Pulmonary artery endothelial cell (primary cell): ENCODE measurements around the gene TMEM107. TPM values are rescaled to one million over a fixed set of nuclear protein-coding genes. Genes with fewer than 3 reads are reported as not detected.

Experiments used
- DNase-seq: peaks from one replicate; pipeline ENCODE4 v3.0.0-alpha.2; 2011; ENCODE audit warnings: low read depth, low spot score
- total RNA-seq: library from RNA; depleted of rRNA; stranded (reverse); fragments of >200 nt; gene quantifications from 2 replicates; pipeline ENCODE4 v1.2.3, GENCODE V29; 2014

TMEM107 gene
- total RNA-seq, 1 donor from 2014 or later: 33.2 TPM

DNA sequence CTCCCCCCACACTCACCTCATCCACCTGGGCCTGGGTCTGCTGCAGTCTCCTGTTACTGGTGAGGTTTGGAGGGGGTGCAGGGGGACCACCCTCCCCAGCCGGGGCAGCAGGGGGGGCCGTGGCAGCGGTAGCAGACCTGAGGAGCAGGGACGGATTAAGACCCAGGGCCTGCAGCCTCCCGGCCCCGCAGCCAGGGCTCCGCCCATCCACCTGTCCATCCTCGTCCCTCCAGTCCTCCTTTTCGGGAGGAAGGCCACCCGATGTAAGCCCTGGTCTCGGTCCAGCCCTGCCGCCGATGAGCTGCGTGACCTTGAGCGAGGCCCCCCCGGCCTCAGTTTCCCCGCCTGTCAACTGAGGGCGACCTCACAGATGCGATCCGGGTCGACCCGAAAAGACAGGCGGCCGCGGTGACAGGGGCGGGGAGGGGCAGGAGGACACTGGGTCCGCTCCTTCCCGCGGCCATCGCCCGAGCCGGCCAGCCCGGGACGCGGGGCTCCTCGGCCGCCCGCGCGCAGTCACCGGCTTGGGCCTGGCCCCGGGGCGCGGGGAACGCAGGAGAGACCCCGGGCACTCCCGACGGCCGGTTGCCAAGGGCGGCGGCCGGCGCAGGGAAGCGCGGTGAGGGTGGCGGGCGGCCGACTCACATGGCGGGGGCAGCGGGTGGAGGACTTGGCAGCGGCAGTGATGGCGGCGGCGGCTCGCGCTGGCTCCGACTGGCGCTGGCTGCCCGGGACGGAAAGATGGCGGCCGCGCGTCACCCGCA lies 13.8 kb downstream of the TMEM107 start, which contains the start of gene VAMP2:
Gene VAMP2 (minus strand): TSS at position 716 of the 764 bp plus-strand sequence. CDS start 69 bp downstream, at position 647.
- DNase-seq: no peak

DNA sequence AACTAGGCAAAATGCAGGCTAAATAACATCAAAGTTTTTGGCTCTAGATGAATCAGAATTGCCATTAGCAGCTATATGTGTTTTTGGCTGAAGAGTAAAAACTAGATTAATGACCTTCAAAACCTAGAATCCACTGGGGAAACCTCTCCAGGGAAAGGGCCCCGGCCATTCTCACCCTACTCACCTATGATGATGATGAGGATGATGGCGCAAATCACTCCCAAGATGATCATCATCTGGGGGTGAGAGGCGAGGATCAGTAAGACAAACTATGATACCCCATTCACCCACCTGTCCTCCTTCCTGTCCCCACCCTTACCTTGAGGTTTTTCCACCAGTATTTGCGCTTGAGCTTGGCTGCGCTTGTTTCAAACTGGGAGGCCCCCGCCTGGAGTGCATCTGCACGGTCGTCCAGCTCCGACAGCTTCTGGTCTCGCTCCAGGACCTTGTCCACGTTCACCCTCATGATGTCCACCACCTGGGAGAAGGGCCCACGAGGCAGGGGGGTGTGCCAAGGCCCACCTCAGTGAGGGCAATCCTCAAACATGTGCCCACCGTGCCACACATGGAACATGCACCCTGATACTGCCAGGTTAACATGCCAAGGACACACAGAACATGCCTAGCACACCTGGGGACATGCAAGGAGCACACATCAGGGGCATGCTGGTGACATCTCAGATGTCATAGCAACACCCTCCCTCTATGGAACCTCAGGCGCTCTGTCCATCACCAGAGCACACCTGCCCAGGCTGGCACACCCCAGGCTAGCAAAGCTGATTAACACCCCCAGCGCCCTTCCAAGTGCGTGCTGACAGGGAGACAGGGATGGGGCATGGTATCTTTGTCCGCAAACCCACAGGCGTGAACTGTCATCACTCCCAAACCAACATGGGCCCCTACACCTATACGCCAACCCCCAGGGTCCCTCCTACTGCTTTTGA lies 14.6 kb downstream of the TMEM107 start:
- DNase-seq: no peak

DNA sequence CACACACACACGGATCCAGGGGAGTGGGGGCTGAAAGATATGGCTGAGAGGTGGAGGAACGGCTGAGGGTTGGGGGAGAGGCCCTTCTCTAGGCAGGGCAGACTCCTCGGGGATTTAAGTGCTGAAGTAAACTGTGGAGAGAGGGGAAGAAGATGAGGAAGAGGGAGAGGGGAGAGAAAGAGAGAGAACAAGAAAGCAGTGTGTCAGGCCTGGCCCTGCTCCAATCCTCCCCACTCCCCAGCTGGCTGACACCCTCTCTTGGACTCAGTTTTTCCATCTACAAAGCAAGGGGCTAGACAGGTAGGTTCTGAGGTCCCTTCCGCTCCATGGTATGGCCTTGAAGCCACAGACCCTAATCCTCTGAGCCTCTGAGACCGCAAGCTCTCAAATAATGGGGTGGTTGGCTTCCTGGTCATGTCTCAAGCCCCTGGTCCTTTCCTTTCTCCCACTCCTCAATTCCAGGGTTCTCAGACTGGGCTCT lies 15.4 kb downstream of the TMEM107 start:
- no peak for DNase-seq

DNA sequence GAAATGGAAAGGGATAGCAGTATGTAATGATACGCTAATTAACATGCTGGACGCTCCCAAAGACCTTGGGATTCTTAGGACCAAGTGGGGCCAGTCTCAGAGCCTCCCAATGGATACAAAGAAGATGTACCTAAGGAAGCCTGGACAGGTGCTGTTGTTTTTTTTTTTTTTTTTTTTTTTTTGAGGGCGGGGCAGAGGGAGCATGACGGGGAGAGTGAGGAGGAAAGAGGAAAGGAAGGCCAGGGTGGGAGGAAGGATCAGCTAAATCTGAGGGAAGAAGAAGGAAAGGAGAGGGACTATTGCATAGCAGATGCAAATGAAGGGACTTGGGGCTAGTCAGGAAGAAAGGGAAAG lies 16.0 kb downstream of the TMEM107 start:
- no peak for DNase-seq

DNA sequence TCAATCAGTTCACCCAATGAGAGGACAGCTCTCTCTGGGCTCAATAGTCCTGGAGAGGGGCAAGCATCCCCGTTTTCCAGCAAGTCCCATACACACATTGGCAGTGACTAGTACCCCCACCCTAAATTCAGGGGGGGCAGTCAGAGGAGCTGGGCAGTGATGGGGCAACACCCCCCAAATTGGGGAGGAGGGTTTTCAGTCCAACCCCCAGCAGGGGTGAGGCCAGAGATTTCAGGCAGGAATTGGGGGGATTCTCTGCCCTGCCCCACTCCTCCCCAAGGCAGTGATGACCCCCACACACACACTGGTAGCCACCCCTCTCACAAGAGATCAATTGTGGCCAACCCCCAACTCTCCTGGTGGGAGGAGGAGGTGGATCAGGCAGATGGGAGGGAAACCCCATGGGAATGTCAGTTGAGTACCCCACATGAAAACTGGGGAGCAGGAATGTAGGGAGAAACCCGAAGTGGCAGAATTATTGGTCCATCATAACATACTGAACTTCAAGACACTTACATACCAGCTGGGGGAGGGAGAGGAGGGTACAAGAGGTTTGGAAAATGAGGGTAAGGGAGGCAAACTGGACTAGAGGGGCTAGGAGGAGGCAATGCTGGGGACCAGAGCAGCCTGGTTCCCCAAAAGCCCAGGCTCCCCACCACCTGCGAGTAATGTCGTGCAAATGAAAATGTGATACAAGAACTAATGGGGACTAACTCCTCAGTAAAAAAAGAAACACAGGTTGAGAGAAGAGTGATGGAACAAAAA lies 16.5 kb downstream of the TMEM107 start:
- no peak for DNase-seq

DNA sequence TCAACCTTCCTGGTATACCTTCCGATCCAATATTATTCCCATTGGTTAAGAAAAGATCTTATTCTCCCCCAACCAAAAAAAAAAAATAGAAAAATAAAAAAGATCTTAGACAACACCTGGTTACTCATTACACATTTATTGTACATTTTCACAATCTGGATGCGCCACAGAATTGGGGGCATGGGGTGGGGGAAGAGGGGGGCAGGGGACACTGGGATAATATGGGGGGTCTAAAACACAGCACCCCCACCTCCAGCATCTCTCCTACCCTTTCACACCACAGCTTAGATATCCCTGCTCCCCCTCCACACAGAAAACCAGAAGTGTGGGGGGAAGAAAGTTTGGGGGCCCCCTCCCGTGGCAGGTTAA lies 17.2 kb downstream of the TMEM107 start:
- DNase-seq: no peak

DNA sequence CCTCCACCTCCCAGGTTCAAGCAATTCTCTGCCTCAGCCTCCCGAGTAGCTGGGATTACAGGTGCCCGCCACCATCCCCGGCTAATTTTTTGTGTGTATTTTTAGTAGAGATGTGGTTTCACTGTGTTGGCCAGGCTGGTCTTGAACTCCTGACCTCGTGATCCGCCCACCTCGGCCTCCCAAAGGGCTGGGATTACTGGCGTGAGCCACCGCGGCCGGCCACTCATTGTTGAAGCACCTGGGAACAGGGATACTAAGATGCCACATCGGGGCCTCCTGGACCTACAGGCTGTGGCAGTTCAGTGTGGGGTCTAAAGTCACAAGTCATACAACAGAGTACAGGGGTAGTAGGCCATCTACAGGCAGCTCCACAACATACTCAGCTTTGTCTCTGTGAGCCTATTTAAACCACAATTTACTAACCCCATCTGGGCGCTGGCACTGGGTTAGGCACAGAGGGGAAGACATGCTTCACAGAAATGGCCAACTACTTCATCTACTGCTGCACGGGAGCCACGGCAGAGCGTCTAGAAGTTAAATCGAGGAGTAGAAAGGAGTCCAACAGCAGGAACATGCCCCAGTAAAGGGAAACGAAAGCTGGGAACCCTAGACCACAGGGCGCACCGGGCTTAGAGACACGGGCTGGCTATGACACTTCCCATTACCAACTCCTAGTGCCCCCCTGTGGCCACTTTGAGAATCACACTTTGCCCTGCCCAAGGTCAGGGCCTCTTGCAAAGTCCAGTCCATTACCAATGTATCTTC lies 17.7 kb downstream of the TMEM107 start:
- no peak for DNase-seq

DNA sequence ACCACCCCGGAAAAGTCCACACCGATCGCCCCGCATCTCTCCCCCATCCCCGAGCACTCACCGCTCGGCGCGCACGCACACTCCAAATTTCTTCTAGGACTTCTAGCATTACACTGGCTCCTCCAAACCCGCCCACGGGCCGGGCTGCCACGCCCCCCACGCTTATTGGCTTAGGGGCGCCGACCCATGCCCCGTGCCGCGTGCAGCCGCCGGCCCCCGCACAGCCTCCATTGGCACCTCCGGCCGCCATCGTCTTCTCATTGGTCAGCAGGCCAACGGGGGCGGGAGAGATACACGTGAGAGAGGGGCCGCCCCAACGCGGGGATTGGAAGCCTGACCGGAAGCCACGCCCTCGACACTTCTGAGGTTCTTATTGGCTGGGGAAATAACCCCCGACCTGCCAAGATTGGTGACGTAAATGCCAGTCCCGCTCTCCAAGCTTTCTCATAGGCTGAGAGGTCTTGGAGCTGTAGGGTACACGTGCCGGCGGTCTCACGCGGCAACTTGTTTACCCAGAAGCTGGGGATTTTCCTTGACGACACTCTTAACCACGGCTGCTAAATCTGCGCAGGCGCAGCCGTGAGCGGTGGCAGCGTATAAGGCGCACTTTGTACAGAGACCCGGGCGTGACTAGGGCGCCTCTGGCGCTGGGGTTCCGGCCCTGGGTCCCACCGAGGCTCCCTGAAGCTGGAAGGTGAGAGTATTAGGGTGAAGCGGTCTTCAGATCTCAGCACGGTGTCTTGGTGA lies 19.8 kb downstream of the TMEM107 start:
- peak; percentile 100 for DNase-seq

DNA sequence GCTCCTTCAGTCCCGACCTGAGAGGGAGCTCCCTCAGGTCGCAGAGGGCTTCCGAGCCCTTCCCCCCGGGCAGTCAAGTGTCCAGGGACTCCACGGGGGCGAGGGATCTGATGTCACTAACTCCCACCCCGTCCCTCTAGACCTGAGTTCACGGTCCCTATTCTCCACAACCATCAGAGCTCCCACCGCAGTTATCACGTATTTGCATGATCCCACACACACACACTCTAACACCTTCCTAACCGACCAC lies 20.3 kb downstream of the TMEM107 start:
- no peak for DNase-seq

DNA sequence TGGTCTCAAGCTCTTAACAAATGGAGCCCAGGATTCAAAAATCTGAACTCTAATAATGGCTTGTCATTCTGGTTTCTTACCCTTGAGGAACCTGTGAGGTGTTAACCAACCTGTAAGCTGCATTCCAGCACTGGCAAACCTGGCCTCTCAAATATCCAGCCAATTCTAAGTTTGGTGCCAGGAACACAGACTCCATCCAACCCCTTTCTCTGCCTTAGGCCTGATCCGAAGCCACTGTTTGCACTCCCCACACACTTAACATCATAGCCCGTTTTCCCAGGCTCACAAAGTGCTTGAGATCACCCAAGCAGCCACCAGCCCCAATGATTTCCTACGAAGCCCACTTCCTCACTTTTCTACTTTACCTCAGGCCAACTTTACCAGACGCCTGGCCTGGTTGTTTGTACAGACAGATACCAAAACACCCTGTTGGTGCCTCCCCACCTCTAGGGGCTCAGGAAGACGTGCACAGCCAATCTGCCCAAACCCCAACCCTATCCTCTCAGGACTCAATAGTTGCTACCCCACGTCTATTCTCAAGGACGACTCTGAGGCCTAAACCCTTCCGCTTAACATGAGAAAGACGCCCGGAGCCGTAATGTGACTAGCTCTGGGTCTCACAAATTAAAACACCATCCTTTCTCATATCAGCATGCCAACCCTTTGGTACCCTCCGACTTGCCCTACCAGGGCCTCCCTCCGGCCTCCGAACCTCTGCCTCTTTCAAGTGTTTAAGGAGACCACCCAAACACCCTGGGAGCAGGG lies 20.8 kb downstream of the TMEM107 start:
- no peak for DNase-seq

DNA sequence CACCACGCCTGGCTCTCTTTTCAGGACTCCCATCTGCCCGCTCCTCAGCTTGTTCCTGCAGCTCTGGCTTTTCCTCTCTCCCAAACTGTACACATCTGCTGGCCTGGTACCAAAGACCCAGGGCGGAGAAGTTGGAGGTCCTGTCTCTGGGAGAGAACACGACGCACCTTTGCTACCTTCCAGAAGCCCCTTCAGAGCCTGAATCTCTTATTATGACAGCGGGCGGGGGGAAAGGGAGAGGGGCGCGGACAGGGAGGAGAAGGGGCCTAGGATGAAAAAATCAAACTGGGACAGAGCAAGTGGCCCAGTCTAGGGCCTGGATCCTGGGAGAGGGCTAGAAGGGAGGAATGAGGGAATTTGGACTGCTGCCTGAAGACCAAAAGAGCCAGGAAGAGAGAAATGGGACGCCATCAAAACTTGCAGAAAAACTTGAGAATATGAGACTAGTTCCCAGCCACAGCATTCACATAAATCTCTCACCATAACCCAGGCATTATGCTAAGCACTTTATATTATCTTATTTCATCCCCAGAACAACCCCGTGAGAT lies 21.5 kb downstream of the TMEM107 start:
- DNase-seq: no peak

DNA sequence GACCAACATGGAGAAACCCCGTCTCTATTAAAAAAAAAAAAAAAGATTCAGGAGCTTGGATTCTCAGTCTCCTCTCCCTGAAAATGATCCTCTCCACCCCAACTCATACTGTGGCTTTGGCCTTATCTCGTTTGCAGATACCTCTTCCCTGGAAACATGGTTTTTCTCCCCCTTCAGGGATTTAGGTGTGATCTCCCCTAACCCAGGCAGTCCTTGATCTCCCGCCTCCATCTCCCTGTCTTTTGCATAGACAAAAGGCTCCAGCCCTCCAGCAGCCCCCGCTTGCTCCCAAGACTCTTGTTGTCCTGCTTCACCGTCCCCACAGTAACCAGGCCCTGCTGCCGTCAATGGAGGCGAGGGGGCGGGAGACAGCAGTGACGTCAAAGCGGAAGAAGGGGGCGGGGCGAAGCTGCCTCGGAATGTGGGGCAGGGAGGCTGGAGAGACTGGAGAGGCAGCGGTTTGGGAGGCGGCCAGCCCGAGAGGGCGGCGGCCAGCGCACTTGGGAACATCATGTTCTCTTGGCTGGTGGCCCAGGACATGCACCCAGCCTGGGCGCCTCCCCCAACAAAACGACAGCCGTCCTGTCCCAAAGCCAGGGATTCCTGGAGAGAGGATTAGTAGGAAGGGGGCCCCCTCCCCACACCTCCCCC lies 22.1 kb downstream of the TMEM107 start:
- DNase-seq: peak; percentile 93

DNA sequence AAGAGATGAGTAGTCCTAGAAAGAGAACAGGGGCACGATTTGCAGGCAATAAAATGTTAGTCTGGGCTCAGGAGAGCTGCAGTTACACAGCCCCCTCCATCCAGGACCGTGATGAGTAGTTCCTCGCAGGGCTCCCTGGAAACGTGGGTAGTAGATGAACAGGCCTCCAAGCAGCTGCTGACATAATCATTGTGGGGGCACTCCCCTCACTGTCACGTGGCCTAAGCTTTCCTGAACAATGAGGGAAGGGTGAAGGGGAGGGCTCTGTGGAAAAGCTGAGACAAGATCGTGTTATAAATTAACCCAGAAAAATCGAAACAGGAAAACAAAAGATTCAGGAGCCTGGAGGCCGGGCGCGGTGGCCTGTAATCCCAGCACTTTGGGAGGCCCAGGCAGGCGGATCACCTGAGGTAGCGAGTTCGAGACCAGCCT lies 22.6 kb downstream of the TMEM107 start:
- DNase-seq: peak; percentile 93

DNA sequence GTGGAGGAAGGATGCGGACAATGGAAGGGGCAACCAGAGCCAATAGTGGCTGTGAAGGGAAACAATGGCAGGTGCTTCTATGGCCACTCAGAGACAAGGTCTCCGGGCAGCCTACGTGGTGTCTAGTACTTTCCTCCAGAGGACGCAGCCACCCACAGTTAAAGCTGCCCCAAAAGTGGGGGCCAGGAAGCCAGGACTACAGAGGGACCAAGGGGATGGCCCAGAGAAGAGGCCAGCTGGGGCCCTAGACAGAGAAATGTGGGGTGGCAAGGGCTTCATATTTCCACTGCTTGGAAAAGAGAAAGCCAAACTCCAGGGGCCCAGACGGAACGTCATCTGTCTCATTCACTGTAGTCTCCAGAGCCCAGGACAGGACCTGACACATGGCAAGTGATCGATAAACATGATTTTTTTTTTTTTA lies 23.1 kb downstream of the TMEM107 start:
- no peak for DNase-seq

DNA sequence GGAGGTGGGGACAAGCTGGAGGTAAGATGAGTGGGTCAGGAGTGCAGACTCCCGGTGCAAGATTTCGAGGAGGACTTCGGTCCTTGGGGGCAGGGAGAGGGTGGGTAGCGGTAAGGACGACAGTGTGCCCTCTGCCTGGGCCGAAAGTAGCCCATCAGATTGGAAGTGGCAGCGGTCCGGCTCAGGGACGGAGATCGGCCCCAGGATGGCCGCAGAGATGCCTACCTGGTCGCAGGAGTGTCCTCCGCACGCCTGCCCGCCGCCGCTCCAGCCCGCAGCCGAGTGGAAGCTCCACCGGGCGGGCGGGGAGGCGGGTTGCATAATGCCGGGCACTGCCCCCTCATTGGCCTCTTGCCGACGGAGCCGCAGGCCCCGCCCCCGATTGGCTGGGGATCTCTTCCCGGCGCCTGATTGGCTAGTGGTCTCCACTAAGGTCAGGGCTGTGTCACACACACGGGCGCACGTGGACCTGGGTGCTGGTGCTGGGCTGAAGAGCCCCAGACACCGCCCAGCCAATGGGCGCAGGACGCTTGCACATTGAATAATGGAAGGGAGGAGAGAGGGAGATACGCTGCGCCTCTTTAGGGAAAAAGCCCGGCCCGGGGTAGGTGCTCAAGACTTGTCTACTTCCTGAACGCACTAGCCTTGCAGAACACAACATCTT lies 23.9 kb downstream of the TMEM107 start, which contains the start of gene PER1:
Gene PER1 (minus strand): TSS at position 293 of the 664 bp plus-strand sequence. CDS start 1,698 bp downstream, outside the sequence.
- DNase-seq: peak; percentile 74

DNA sequence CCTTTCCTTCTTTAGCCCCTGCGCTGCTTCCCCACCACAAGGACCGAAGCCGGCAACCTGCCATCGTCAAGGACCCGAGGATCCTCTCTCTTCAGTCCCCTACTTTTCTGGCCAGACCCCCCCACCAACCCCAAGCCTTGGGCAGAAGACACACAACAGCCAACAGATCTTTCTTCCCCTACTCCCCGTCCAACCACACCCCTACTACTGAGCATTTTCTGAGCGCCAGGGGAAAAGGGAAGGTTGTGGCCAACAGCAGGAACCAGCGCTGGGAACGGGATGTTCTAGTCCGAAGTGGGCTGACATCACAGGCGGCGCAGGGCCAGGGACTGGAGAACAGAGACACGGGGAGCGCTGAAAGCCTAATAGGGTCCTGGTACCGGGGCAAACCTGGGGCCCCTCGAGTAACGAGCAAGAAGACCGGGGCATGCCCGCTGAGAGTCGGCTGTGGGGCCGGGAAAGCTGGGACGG lies 24.5 kb downstream of the TMEM107 start:
- no peak for DNase-seq

DNA sequence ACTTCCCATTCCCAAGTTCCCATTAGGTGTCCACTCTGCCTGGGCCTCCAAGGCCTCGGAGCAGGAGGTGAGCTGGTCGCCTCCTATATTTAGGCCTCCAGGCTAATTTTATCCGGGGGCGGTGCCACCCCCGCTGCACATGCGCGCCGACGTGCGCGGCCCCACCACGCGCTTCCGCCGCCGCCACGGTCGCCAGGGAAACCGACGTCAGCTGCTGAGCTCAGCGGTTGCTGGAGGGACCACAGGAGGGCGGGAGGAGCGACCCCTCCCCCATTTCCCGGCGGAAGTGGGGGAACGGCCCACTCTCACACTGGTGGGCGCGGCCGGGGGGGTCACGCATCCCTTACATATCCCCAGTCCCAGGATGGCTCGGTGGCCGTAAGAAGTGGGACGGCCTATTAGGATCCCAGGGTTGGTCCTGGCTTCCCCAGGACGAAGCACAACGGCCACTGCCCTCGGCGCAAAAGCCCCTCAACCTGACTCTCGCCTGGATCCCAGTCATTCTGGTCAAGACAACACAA lies 25.0 kb downstream of the TMEM107 start:
- peak; percentile 63 for DNase-seq
